Measurements from ENCODE around the gene ARHGAP6. TPM values are rescaled to one million over a fixed set of nuclear protein-coding genes. Genes with fewer than 3 reads are reported as not detected.

ARHGAP6 gene
- total and polyA plus RNA-seq, 2 of the 13 experiments (the other 11 are each of a cell fraction or from before 2014, with no cell fraction given) = 0.11 TPM; not detected in 1

DNA sequence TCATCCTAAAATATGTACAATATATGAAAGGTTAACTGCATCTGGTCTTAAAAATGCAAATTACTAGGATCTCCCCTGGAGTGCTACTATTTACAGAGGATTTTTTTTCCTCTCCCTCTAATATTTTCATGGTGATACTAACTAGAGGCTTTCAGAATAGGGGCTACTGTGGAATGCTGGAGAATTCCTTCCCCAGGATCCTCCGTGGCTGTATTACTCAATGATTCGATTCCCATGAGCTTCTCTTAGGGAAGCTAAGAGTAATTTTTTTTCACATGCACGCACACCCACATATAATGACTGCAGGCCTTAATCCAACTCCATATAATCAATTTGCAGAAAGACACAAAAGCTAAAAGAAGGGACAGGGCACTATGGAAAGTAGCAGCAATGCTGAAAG lies 184.7 kb downstream of the ARHGAP6 start (continued):
- TF ChIP-seq, protein P1, sequence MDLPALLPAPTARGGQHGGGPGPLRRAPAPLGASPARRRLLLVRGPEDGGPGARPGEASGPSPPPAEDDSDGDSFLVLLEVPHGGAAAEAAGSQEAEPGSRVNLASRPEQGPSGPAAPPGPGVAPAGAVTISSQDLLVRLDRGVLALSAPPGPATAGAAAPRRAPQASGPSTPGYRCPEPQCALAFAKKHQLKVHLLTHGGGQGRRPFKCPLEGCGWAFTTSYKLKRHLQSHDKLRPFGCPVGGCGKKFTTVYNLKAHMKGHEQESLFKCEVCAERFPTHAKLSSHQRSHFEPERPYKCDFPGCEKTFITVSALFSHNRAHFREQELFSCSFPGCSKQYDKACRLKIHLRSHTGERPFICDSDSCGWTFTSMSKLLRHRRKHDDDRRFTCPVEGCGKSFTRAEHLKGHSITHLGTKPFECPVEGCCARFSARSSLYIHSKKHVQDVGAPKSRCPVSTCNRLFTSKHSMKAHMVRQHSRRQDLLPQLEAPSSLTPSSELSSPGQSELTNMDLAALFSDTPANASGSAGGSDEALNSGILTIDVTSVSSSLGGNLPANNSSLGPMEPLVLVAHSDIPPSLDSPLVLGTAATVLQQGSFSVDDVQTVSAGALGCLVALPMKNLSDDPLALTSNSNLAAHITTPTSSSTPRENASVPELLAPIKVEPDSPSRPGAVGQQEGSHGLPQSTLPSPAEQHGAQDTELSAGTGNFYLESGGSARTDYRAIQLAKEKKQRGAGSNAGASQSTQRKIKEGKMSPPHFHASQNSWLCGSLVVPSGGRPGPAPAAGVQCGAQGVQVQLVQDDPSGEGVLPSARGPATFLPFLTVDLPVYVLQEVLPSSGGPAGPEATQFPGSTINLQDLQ (CRISPR knock-in tag; IDR thresholded peaks at IDR 0.05) = no peak
- TF ChIP-seq ZNF431 (CRISPR knock-in tag; IDR thresholded peaks at IDR 0.05; ENCODE audit: borderline replicate concordance, low read depth) (no peak), POLR2A (IDR thresholded peaks at IDR 0.05; ENCODE audit: insufficient read depth in 1 of 2, low read depth in 2 of 2, low read length in 2 of 2) (no peak), EZH2 (conservative IDR thresholded peaks at IDR 0.05; ENCODE audit: low read depth, low read length) (no peak)

GRCh38 chrX:11480626-11481025 lies 185.1 kb downstream of the ARHGAP6 start:
- ChIA-PET POLR2A (no interaction called here), CTCF (ENCODE audit: low intra/inter-chr PET ratio, low total read pairs) (no interaction called here)
- intact Hi-C loops (cut with micrococcal nuclease; ENCODE audit: unreplicated experiment) (no loop called here), in situ Hi-C loops (cut with HindIII; ENCODE audit: extremely low pct_ligation_motif_present, low pct_unique_long_range_greater_than_20kb) (no loop called here)
- Histone ChIP-seq H3K9ac (ENCODE audit: insufficient read depth, low read depth, low read length) (no peak overlapping the region), H3K79me2 (ENCODE audit: insufficient read depth, low read length) (no peaks in the 10 kb centered on the region), H3K4me2 (ENCODE audit: low read depth, low read length) (no peak overlapping the region), H2AFZ (ENCODE audit: low read length) (no peak overlapping the region), H3K27me3 (ENCODE audit: control insufficient read depth in 1 of 2, insufficient read depth in 2 of 2, low read length in 2 of 2) (no peaks in the 10 kb centered on the region), H4K20me1 (ENCODE audit: insufficient read depth, low read length) (no peaks in the 10 kb centered on the region), H3K4me3 (replicated peaks in 1 of 3; ENCODE audit: insufficient read depth in 1 of 3, low read depth in 2 of 3, low read length in 3 of 3) (no peak overlapping the region), H3K27ac (ENCODE audit: extremely low read length, insufficient read depth, low read length) (no peak overlapping the region), H3K36me3 (replicated peaks in 1 of 2; ENCODE audit: control insufficient read depth in 1 of 2, insufficient read depth in 2 of 2, low read length in 2 of 2) (no peaks in the 10 kb centered on the region), H3K4me1 (ENCODE audit: insufficient read depth, low read length) (no peaks in the 10 kb centered on the region), H3K9me3 (ENCODE audit: low read length) (no peaks in the 10 kb centered on the region)
- DNase-seq (ENCODE audit: low spot score) = no peak
- ATAC-seq = no peak
- FAIRE-seq = no peak
- no TSS peak for BruUV-seq (replicated peaks)
- TF ChIP-seq ZNF3 (CRISPR knock-in tag; IDR thresholded peaks at IDR 0.05) (no peak), SOX6 (IDR thresholded peaks at IDR 0.05) (no peak), SOX6 (CRISPR knock-in tag; IDR thresholded peaks at IDR 0.05) (no peak), PHB2 (IDR thresholded peaks at IDR 0.05; ENCODE audit: partially characterized antibody) (no peak), RBM39 (IDR thresholded peaks at IDR 0.05; ENCODE audit: low read depth, low read length, poor library complexity, severe bottlenecking) (no peak), SMAD3 (CRISPR knock-in tag; IDR thresholded peaks at IDR 0.05) (no peak), ZNF331 (CRISPR knock-in tag; IDR thresholded peaks at IDR 0.05) (no peak), DR1 (CRISPR knock-in tag; IDR thresholded peaks at IDR 0.05) (no peak), ZNF460 (CRISPR knock-in tag; IDR thresholded peaks at IDR 0.05; ENCODE audit: borderline replicate concordance) (no peak), CHD4 (IDR thresholded peaks at IDR 0.05; ENCODE audit: borderline replicate concordance, low read length) (no peak), ZNF205 (CRISPR knock-in tag; IDR thresholded peaks at IDR 0.05) (no peak), ZKSCAN1 (IDR thresholded peaks at IDR 0.05; ENCODE audit: low read length) (no peak), ETV5 (CRISPR knock-in tag; IDR thresholded peaks at IDR 0.05; ENCODE audit: borderline replicate concordance) (no peak), TAF15 (IDR thresholded peaks at IDR 0.05; ENCODE audit: low read depth, low read length, poor library complexity, severe bottlenecking) (no peak)
- TF ChIP-seq, protein P2, sequence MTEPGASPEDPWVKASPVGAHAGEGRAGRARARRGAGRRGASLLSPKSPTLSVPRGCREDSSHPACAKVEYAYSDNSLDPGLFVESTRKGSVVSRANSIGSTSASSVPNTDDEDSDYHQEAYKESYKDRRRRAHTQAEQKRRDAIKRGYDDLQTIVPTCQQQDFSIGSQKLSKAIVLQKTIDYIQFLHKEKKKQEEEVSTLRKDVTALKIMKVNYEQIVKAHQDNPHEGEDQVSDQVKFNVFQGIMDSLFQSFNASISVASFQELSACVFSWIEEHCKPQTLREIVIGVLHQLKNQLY (CRISPR knock-in tag; IDR thresholded peaks at IDR 0.05) = no peak
- TF ChIP-seq, protein P3, sequence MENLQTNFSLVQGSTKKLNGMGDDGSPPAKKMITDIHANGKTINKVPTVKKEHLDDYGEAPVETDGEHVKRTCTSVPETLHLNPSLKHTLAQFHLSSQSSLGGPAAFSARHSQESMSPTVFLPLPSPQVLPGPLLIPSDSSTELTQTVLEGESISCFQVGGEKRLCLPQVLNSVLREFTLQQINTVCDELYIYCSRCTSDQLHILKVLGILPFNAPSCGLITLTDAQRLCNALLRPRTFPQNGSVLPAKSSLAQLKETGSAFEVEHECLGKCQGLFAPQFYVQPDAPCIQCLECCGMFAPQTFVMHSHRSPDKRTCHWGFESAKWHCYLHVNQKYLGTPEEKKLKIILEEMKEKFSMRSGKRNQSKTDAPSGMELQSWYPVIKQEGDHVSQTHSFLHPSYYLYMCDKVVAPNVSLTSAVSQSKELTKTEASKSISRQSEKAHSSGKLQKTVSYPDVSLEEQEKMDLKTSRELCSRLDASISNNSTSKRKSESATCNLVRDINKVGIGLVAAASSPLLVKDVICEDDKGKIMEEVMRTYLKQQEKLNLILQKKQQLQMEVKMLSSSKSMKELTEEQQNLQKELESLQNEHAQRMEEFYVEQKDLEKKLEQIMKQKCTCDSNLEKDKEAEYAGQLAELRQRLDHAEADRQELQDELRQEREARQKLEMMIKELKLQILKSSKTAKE (CRISPR knock-in tag; IDR thresholded peaks at IDR 0.05; ENCODE audit: borderline replicate concordance) = no peak

Data from HepG2 (cell line).